ENCODE measurements around the gene SIVA1. TPM values are rescaled to one million over a fixed set of nuclear protein-coding genes. Genes with fewer than 3 reads are reported as not detected.

The SIVA1 gene
- total RNA-seq, 2 donors from 2014 or later, result 74.5 to 157 TPM

DNA sequence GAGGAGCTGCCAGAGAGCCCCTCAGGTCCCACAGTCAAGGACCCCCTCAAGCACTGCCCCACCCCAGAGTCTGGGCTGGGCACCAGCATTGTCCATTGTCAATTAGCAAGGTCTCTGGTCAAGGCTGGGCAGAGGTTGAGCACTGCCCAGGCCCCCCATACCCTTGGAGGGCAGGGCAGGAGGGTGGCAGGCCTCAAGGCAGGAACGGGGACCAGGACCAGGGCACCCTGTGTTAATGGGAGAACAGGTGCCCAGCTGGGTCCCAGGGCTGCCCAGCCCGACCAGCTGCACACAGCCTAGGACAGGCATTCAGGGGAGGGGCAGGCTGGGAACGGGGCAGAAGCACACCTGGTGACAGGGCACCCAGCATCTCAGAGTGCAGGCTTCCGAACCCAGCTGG, 18.4 kb downstream of the SIVA1 start:
- ATAC-seq (no peak), DNase-seq (ENCODE audit: low spot score) (peak; percentile 51)
- Mint-ChIP-seq H3K4me3 (no peak overlapping the region), H3K9me3 (no peaks in the 10 kb centered on the region), H3K4me1 (ENCODE audit: low read depth in 2 of 2) (no peaks in the 10 kb centered on the region), H3K27ac (no peak overlapping the region), H3K27me3 (no peaks in the 10 kb centered on the region), H3K36me3 (no peaks in the 10 kb centered on the region)

DNA sequence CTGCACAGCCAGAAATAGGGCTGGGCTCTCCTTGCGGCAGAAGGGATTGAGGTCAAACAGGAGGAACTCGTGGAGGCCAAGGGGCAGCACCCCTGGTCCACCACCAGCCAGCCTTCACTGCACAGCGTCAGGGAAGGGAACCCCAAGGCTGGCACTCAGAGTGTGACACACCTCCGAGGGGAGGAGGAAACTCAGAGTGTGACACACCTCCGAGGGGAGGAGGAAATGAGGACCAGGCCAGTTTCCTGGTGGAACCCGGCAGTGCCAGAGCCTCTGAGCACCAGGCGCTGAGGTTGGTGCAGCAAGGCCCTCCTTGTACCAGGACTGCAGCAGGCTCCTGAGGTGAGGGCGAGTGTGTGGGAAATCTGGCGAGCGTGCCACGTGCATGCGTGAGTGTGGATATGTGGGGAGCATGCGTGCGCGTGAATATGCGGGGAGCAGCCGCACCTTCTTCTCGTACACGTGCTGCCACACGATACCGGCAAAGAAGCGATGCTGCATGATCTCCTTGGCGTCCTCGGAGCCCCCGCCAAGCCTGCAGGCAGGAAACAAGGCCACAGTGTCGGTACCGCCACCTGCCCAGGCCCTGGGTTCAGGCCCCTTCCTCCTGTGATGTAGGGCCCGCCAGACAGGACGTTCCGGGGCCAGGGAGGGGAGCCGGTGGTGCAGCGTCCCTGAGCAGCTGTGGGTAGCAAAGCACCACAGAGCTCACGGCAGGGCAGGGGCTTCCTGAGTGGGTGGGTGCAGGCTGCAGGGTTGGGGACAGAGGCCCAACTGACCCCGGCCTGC, 19.2 kb downstream of the SIVA1 start:
- H3K27ac Mint-ChIP-seq, result no peak overlapping the region

DNA sequence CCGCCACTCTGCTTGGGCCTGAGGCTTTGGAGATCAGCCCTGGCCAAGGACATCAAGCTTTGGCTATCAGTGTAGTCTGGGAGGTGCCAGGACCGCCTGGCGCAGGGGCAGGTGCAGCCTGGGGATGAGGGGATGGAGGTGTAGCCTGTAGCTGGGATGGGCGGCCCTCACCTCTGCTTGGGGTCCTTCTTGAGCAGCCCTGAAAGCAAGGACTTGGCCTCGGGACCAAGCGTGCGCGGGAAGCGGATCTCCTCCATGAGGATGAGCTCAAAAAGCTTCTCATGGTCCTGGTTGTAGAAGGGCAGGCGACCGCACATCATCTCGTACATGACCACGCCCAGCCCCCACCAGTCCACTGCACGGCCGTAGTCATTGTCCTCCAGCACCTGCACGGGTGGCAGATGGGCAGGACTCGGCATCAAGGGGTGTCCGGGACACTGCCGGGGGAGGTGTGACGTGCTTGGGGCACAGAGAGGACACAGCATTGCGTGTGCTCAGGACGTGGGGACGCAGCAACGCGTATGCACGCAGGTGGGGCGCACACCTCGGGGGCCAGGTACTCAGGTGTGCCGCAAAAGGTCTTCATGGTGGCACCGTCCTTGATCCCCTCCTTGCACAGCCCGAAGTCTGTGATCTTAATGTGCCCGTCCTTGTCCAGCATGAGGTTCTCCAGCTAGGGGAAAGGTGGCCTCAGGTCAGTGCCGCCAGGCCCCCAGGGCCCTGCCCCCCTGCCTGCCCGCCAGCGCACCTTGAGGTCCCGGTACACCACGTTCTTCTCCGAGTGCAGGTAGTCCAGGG, 20.0 kb downstream of the SIVA1 start:
- Mint-ChIP-seq H3K9me3 (no peaks in the 10 kb centered on the region), H3K27ac (no peak overlapping the region), H3K4me1 (ENCODE audit: low read depth in 2 of 2) (no peaks in the 10 kb centered on the region), H3K27me3 (no peaks in the 10 kb centered on the region), H3K4me3 (no peak overlapping the region), H3K36me3 (no peaks in the 10 kb centered on the region)
- ATAC-seq (no peak), DNase-seq (ENCODE audit: low spot score) (no peak)

More for the DNA sequence above, 19.2 kb downstream of the SIVA1 start:
- no peaks in the 10 kb centered on the region for H3K27me3 Mint-ChIP-seq
- DNase-seq (ENCODE audit: low spot score), result no peak
- no peaks in the 10 kb centered on the region for H3K36me3 Mint-ChIP-seq
- ATAC-seq, result no peak
- H3K4me1 Mint-ChIP-seq (ENCODE audit: low read depth in 2 of 2), result no peaks in the 10 kb centered on the region
- no peak overlapping the region for H3K4me3 Mint-ChIP-seq
- no peaks in the 10 kb centered on the region for H3K9me3 Mint-ChIP-seq

DNA sequence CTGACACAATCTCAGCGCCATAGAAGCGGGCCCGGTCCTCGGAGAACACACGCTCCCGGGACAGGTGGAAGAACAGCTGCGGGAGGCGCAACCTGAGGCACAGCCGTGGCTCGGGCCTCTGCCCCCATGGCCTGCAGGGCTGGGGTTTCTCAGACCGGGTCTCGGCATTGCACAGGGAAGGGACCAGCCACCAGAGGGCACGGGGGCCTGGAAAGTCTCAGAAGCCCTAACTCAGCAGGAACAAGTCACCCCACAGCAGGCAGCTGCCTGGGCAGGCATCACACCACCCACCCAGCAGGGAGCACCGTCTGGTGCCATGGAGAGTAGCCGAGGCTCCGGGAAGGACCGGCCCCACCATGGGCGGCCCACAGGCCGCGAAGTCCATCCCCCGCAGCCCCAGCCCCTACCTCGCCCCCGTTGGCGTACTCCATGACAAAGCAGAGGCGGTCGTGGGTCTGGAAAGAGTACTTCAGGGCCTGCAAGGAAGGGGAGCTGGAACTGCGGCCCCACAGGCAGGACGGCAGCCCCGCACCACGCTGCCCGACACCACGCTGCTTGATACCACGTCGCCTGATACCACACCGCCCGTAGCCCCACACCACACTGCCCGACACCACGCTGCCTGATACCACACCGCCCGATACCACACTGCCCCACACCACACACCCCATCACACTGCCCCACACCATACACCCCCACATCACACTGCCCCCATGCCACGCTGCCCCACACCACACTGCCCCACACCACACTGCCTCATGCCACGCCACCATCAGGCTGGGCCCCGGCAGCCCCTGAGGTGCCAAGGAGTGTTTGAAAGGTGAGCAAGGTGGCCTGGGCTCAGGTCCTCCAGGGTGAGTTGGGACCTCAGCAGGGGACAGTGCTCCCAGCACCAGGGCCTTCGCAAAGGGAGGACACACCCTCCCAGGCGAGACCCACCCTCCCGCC, 20.8 kb downstream of the SIVA1 start:
- Mint-ChIP-seq H3K4me1 (ENCODE audit: low read depth in 2 of 2) (no peaks in the 10 kb centered on the region), H3K4me3 (no peak overlapping the region), H3K27ac (no peak overlapping the region), H3K9me3 (no peaks in the 10 kb centered on the region), H3K36me3 (no peaks in the 10 kb centered on the region), H3K27me3 (no peaks in the 10 kb centered on the region)
- peak in 1 of 2 donors; percentile 34 for ATAC-seq
- no peak for DNase-seq (ENCODE audit: low spot score)

DNA sequence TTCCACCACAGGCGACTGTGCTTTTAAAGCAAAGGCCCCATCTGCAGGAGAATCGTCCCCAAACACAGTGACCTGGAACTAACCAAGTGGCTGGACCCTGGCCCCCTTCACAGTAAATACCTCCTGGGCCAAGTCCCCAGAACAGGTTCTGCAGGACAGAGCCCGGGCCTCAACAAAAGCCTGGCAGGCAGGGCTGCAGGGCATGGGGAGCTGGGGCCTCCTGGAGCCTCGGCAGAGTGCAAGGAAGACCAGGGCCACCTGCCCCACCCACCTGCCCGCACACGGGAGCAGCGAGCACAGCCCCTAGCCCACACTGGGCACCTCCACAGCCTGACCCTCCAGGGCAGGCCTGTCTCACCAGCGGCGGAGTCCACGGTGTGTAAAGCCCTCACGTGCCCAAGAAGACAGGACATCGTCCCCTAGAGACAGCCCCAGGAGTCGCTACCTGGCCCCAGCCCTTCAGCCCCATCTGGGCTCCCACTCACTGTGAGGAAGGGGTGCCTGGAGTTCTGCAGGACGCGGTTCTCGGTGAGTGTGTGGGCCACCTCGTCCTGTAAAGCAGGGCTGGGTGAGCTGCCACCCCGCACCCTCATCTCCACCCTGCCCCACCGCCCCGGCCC, 21.6 kb downstream of the SIVA1 start:
- no peak overlapping the region for H3K27ac Mint-ChIP-seq
- ATAC-seq (no peak), DNase-seq (ENCODE audit: low spot score) (no peak)
- no peaks in the 10 kb centered on the region for H3K4me1 Mint-ChIP-seq (ENCODE audit: low read depth in 2 of 2)
- H3K36me3 Mint-ChIP-seq, result no peaks in the 10 kb centered on the region
- no peaks in the 10 kb centered on the region for H3K9me3 Mint-ChIP-seq
- H3K27me3 Mint-ChIP-seq, result no peaks in the 10 kb centered on the region
- no peak overlapping the region for H3K4me3 Mint-ChIP-seq

DNA sequence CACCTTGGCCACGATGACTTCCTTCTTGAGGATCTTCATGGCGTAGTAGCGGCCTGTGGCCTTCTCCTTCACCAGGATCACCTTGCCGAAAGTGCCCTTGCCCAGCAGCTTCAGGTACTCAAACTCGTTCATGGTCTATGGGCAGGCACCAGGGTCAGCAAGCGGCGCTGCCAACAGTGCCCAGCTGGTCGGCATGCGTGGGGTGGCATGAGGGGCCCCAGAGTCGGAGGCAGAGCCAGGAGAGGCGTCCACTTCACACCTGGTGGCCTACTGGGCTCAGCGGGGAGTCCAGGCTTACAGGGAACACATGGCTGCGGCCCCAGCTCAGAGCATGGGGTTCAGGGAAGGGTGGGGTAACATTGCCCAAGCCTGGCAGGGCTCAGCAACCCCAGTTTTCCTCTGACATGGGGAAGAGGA, 22.1 kb downstream of the SIVA1 start:
- Mint-ChIP-seq H3K4me1 (ENCODE audit: low read depth in 2 of 2) (no peaks in the 10 kb centered on the region), H3K4me3 (no peak overlapping the region), H3K27ac (no peak overlapping the region), H3K36me3 (no peaks in the 10 kb centered on the region), H3K27me3 (no peaks in the 10 kb centered on the region), H3K9me3 (no peaks in the 10 kb centered on the region)
- no peak for DNase-seq (ENCODE audit: low spot score)
- no peak for ATAC-seq

DNA sequence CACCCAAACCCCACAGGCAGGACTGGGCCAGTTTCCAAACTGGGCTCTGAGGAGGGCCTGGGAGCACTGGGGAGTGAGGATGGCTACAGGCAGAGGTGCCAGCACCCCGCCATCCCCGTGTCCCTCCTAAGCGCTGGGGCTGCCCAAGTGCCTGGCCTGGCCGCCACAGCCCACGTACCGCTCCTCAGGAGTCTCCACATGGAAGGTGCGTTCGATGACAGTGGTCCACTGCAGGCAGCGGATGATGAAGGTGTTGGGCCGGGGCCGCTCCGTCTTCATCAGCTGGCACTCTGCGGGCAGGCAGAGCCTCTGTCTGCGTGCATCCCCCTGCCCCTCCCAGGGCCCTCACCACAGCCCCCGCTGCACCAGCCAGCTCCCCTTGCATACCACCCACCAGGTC, 23.5 kb downstream of the SIVA1 start:
- no peaks in the 10 kb centered on the region for H3K9me3 Mint-ChIP-seq
- no peak overlapping the region for H3K4me3 Mint-ChIP-seq
- H3K27ac Mint-ChIP-seq, result no peak overlapping the region
- no peaks in the 10 kb centered on the region for H3K4me1 Mint-ChIP-seq (ENCODE audit: low read depth in 2 of 2)
- no peaks in the 10 kb centered on the region for H3K36me3 Mint-ChIP-seq
- no peak for ATAC-seq
- no peaks in the 10 kb centered on the region for H3K27me3 Mint-ChIP-seq
- DNase-seq (ENCODE audit: low spot score), result no peak

DNA sequence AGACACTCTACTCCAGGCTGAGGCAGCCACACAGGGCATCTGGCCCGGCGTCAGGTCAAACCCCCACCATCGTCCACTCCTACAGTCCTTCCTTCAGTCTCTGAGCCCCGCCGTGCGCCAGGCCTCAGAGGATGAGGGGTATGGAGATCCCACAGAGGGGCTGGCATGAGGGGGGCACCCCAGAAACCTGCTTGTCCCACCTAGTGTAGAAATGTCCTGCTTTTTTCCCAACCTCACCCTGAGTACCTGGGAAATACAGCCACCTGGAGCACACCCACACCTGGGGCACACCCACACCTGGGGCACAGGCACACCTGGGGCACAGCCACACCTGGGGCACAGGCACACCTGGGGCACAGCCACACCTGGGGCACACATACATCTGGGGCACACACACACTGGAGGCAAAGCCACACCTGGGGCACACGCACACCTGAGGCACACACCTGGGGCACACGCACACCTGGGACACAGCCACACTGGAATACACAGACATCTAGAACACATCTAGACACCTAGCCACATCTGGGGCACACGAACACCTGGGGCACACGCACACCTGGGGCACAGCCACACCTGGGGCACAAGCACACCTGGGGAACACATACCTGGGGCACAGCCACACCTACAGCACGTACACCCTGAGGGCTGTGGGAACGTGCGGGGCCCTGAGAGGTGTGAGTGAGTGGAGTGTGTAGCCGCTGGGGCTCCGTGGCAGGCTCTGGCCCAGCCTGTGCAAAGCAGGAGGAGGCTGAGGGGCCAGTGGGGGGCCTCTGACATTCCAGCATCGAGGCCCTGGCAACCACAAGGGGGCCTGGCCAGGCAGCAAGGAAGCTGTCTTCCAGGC, 24.2 kb downstream of the SIVA1 start:
- ATAC-seq, result no peak
- no peak for DNase-seq (ENCODE audit: low spot score)
- no peak overlapping the region for H3K27ac Mint-ChIP-seq
- no peaks in the 10 kb centered on the region for H3K36me3 Mint-ChIP-seq
- H3K4me1 Mint-ChIP-seq (ENCODE audit: low read depth in 2 of 2), result no peaks in the 10 kb centered on the region
- no peaks in the 10 kb centered on the region for H3K9me3 Mint-ChIP-seq
- no peaks in the 10 kb centered on the region for H3K27me3 Mint-ChIP-seq
- no peak overlapping the region for H3K4me3 Mint-ChIP-seq

DNA sequence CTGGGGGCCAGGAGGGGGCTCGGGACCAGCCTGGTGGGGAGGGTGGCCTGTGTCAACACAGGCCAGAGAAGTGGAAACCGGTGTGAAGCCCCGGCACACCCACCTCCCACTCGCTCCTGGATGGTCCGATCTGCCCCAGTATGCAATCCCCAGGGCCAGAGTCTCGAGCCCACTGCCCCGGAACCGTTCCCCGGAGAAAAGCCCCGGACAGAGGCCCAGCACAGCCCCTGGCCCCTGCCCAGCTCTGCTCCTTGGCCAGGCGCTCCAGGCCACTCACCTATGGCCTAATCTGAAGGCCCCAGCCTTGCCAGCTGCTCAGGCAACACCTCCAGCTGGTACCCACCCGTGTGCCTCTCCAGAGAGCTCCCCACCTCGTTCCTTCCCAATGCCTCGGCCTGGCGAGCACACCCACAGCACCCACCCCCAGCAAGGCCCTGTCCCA, 24.9 kb downstream of the SIVA1 start:
- Mint-ChIP-seq H3K4me3 (no peak overlapping the region), H3K36me3 (no peaks in the 10 kb centered on the region), H3K27me3 (no peaks in the 10 kb centered on the region), H3K9me3 (no peaks in the 10 kb centered on the region), H3K27ac (no peak overlapping the region), H3K4me1 (ENCODE audit: low read depth in 2 of 2) (no peaks in the 10 kb centered on the region)
- ATAC-seq (no peak), DNase-seq (ENCODE audit: low spot score) (no peak)

DNA sequence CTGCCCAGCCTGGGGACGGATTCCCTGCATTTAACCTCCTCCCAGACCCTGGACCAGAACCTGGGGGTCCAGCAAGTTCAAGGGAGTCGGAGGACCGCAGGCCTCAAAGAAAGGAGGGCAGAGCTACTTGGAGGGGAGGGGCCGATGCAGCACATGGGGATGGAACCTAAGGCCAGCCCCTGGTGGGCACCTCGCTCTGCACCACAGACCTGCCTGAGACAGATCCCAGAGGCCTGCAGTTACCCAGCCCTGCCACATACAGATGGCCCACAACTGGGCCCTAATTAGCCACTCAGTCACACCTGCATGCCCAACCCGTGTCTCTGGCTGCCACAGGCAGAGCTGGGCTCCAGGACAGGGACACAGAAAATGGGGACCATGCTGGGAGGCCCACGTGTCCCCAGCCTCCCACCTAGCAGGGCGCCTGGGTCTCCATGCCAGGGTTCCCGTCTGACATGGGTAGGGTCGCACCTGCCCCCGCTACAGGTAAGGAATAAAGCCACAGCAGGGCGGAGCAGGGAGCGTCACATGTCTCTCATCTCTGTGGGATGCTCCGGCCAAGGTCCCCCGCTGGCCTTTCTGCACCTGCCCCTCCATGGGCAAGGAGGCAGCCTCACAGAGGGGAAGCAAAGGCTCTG, 25.9 kb downstream of the SIVA1 start:
- ATAC-seq, result no peak
- Mint-ChIP-seq H3K27me3 (no peaks in the 10 kb centered on the region), H3K36me3 (no peaks in the 10 kb centered on the region), H3K4me1 (ENCODE audit: low read depth in 2 of 2) (no peaks in the 10 kb centered on the region), H3K9me3 (no peaks in the 10 kb centered on the region), H3K4me3 (no peak overlapping the region), H3K27ac (no peak overlapping the region)
- no peak for DNase-seq (ENCODE audit: low spot score)

DNA sequence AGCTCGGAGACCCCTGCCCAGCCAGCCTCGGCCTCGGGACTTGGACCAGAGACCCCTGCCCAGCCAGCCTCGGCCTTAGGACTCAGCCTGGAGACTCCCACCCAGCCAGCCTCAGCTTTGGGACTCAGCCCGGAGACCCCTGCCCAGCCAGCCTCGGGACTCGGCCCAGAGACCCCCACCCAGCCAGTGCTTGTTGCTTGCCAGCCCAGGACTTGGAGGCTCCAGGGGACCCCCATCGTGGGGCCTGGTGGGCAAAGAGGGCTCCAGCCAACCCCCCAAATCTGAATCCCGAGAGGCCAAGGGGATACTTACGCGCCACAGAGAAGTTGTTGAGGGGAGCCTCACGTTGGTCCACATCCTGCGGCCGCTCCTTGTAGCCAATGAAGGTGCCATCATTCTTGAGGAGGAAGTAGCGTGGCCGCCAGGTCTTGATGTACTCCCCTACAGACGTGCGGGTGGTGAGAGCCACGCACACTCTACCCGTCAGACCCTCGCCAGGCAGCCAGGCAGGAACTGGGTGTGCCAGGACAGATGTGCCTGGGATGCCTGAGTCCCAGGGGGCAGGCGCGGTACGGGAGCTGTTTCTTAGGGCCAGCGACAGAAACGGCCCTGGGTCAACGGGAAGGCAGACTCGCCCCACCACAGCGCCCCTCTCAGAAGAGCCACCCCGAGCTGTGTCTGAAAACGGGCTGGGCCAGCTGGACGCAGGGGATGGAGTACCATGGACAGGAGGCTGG, 27.0 kb downstream of the SIVA1 start:
- H3K4me3 Mint-ChIP-seq, result no peak overlapping the region
- no peak overlapping the region for H3K27ac Mint-ChIP-seq
- DNase-seq (ENCODE audit: low spot score) (no peak), ATAC-seq (no peak)
- H3K27me3 Mint-ChIP-seq, result no peaks in the 10 kb centered on the region
- H3K4me1 Mint-ChIP-seq (ENCODE audit: low read depth in 2 of 2), result no peaks in the 10 kb centered on the region
- no peaks in the 10 kb centered on the region for H3K9me3 Mint-ChIP-seq
- no peaks in the 10 kb centered on the region for H3K36me3 Mint-ChIP-seq

DNA sequence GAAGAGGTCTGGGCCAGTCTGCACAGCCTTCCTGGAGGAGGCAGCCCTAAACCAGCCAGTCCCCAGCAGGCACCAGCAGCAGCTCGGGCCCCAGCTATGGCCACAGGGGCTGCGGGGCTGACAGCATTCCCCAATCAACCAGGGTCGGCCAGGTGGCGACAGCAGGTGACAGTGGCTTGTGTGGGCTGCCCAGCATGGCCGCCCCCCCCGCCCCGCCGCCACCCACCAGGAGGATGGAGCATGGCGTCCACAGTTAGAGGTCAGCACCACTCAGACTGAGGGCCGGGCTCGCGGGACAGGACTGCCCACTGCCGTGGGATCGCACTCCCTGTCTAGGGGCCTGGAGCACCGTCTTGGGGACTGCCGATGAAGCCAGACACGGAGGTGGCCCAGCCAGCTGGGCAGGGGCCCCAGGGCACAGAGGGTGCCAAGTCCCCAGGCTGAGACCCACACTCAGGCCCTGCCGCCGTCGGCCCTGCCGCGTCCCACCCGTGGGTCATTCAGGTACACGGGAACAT, 27.6 kb downstream of the SIVA1 start:
- no peaks in the 10 kb centered on the region for H3K36me3 Mint-ChIP-seq

More for the DNA sequence above, 27.6 kb downstream of the SIVA1 start:
- H3K4me3 Mint-ChIP-seq, result no peak overlapping the region
- H3K9me3 Mint-ChIP-seq, result no peaks in the 10 kb centered on the region
- ATAC-seq, result no peak
- no peaks in the 10 kb centered on the region for H3K27me3 Mint-ChIP-seq
- DNase-seq (ENCODE audit: low spot score), result no peak
- H3K4me1 Mint-ChIP-seq (ENCODE audit: low read depth in 2 of 2), result no peaks in the 10 kb centered on the region
- no peak overlapping the region for H3K27ac Mint-ChIP-seq

All from natural killer cell treated with Interleukin-12 subunit alpha and Interleukin-12 subunit beta and Interleukin-15 and Interleukin-18, amount 100 ng/mL, for 72 hours (primary cell).